Esophagus squamous epithelium (tissue), 4 donors: ENCODE data around the gene TSC2.

Source experiments
- POLR2A ChIP-seq, 4 donors: fragments of 450-650 bp; IDR thresholded peaks; one replicate each; pipeline ENCODE4 v1.6.1; 2017; ENCODE audit warnings: antibody characterized with exemption in 4 of 4, mild to moderate bottlenecking in 4 of 4, moderate library complexity in 3 of 4
- TF ChIP-seq, protein P1 (sequence below), 6 experiments: fragments of 450-650 bp in 4 of 6; fragments of 200-600 bp in 2 of 6; sonication (generic) in 2 of 6; IDR thresholded peaks; one replicate each; pipeline ENCODE4 v1.5.1; 2016 to 2019; ENCODE audit warnings: antibody characterized with exemption in 6 of 6, mild to moderate bottlenecking in 4 of 6, moderate library complexity in 4 of 6

DNA sequence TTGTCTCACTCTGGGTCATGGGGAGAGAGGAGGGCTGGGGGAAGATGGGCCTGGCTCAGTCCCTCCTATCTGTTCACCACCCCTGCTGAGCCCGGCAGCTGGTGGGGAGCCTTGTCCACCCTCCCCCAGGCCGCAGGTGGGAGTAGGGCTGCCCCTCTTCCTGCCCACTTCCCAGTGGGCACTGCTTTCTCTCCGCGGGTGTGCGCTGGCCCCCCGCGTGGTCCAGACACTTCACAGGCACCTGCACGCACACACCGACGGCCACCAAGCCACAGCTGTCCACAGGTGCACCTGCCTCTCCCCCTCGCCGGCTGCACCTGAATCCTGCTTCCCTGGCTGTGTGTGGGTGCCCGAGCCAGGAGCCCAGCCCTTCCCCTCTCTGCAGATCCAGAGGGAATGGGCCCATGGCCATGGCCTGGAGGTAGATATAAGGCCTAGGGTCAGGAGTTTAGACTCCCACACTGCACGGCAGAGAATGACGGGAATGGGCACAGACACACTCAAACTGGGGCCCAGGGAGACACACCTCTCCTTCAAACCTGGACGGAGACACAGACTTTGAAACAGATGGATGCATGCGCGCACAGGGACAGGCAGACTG is 19.1 kb upstream of the TSC2 start:
- TF ChIP-seq, protein P1, sequence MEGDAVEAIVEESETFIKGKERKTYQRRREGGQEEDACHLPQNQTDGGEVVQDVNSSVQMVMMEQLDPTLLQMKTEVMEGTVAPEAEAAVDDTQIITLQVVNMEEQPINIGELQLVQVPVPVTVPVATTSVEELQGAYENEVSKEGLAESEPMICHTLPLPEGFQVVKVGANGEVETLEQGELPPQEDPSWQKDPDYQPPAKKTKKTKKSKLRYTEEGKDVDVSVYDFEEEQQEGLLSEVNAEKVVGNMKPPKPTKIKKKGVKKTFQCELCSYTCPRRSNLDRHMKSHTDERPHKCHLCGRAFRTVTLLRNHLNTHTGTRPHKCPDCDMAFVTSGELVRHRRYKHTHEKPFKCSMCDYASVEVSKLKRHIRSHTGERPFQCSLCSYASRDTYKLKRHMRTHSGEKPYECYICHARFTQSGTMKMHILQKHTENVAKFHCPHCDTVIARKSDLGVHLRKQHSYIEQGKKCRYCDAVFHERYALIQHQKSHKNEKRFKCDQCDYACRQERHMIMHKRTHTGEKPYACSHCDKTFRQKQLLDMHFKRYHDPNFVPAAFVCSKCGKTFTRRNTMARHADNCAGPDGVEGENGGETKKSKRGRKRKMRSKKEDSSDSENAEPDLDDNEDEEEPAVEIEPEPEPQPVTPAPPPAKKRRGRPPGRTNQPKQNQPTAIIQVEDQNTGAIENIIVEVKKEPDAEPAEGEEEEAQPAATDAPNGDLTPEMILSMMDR (IDR thresholded peaks at IDR 0.05) = no peak
- TF ChIP-seq POLR2A (IDR thresholded peaks at IDR 0.05) = no peak
